ENCODE data around the gene UMAD1.

Gene UMAD1

GRCh38 chr7:7922684-7923385 is 282.3 kb downstream of the UMAD1 start:
- TF ChIP-seq CTCF (IDR thresholded peaks at IDR 0.05; ENCODE audit: control insufficient read depth, extremely low read depth, insufficient read depth), result no peak
- 0 out of 2 replicates have a peak overlapping the region, but pooled peaks have one; percentile 5 for H3K4me3 ChIP-seq (ENCODE audit: low read depth, low read length)
- peak; percentile 65 for DNase-seq (ENCODE audit: low read depth)

DNA sequence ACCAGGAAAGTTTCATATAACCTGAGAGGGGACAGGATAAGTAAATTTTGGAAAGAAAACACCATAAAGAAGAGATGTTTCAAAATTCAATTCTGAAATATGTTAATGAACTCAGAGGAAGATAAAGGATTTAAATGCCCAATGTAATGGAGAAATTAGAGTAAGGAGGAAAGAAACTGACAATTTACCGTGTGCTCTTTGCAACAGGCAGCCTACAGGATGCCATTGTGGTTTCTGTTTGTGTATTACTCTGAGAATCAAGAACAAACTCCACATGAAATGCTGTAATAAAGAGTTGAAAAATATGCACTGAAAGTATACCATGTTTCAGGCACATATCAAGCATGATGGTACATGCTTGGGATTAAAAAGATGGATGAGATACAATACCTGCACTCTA is 283.3 kb downstream of the UMAD1 start:
- TF ChIP-seq CTCF (IDR thresholded peaks at IDR 0.05; ENCODE audit: control insufficient read depth, extremely low read depth, insufficient read depth), result no peak
- no peak for DNase-seq (ENCODE audit: low read depth)
- no peak overlapping the region for H3K4me3 ChIP-seq (ENCODE audit: low read depth, low read length)

GRCh38 chr7:7924303-7924702 is 283.8 kb downstream of the UMAD1 start:
- TF ChIP-seq CTCF (IDR thresholded peaks at IDR 0.05; ENCODE audit: control insufficient read depth, extremely low read depth, insufficient read depth), result no peak
- H3K4me3 ChIP-seq (ENCODE audit: low read depth, low read length), result no peak overlapping the region
- DNase-seq (ENCODE audit: low read depth), result no peak

All from LNCaP clone FGC (cell line).